HuH-7 (cell line): ENCODE data around the gene PRRC1.

Experiments
- DNase-seq: peaks from one replicate; pipeline ENCODE4 v3.0.0; 2011; ENCODE audit warnings: low spot score

PRRC1 gene

GRCh38 chr5:127580731-127581130, 63.3 kb downstream of the PRRC1 start:
- DNase-seq: no peak

GRCh38 chr5:127581450-127581849, 64.0 kb downstream of the PRRC1 start:
- DNase-seq: no peak

- no peak for DNase-seq
These were observed 65.4 kb downstream of the PRRC1 start for GRCh38 chr5:127582773-127583370.

- no peak for DNase-seq
These were observed 66.4 kb downstream of the PRRC1 start for GRCh38 chr5:127583866-127584265.

- no peak for DNase-seq
These were observed 68.2 kb downstream of the PRRC1 start for GRCh38 chr5:127585661-127586060.

- DNase-seq: peak; percentile 29
These were observed 68.8 kb downstream of the PRRC1 start for GRCh38 chr5:127586066-127586770.

- no peak for DNase-seq
These were observed 69.4 kb downstream of the PRRC1 start for GRCh38 chr5:127586811-127587210.

- no peak for DNase-seq
These were observed 69.9 kb downstream of the PRRC1 start for GRCh38 chr5:127587246-127587917.

- DNase-seq: no peak
These were observed 70.9 kb downstream of the PRRC1 start for GRCh38 chr5:127588368-127588767.

- DNase-seq: no peak
These were observed 72.0 kb downstream of the PRRC1 start for GRCh38 chr5:127589309-127590030.

- no peak for DNase-seq
These were observed 72.8 kb downstream of the PRRC1 start for GRCh38 chr5:127590156-127590722.

GRCh38 chr5:127595484-127596368, 78.3 kb downstream of the PRRC1 start:
- no peak for DNase-seq

- no peak for DNase-seq
These were observed 79.1 kb downstream of the PRRC1 start for GRCh38 chr5:127596501-127596900.

GRCh38 chr5:127599320-127599719, 81.9 kb downstream of the PRRC1 start:
- DNase-seq: no peak

- DNase-seq: no peak
These were observed 82.4 kb downstream of the PRRC1 start for GRCh38 chr5:127599847-127600246.

GRCh38 chr5:127601111-127601510, 83.7 kb downstream of the PRRC1 start:
- no peak for DNase-seq

GRCh38 chr5:127601601-127602000, 84.2 kb downstream of the PRRC1 start:
- no peak for DNase-seq

- DNase-seq: no peak
These were observed 85.0 kb downstream of the PRRC1 start for GRCh38 chr5:127602481-127602880.

GRCh38 chr5:127602896-127603844, 85.7 kb downstream of the PRRC1 start:
- DNase-seq: no peak
